ENCODE data around the gene IFNGR1.

IFNGR1 gene

GRCh38 chr6:137218917-137219663, at the start of gene IFNGR1:
Gene IFNGR1 (minus strand): TSS chr6:137219385. CDS start chr6:137219327, 58 bp downstream.
- H3K4me1 ChIP-seq (ENCODE audit: control insufficient read depth, insufficient read depth, low read length), result peaks cover 46% of the 10 kb centered on the region
- no peaks in the 10 kb centered on the region for H3K27me3 ChIP-seq (replicated peaks; ENCODE audit: control insufficient read depth, insufficient read depth, low read length)
- peak within 1 kb of the TSS; percentile 96 for H3K9ac ChIP-seq (ENCODE audit: low read length)
- H3K36me3 ChIP-seq (ENCODE audit: control insufficient read depth, insufficient read depth, low read length, severe bottlenecking), result no peaks in the 10 kb centered on the region
- DNase-seq (ENCODE audit: low read depth), result peak; percentile 98
- H3K9me3 ChIP-seq (ENCODE audit: control insufficient read depth, low read length), result no peaks in the 10 kb centered on the region
- peak within 1 kb of the TSS; percentile 92 for H3K4me3 ChIP-seq (ENCODE audit: low read length)

GRCh38 chr6:137268911-137269310, 49.7 kb upstream of the IFNGR1 start:
- H3K4me3 ChIP-seq (ENCODE audit: low read length), result no peak overlapping the region
- DNase-seq (ENCODE audit: low read depth), result no peak
- no peaks in the 10 kb centered on the region for H3K27me3 ChIP-seq (replicated peaks; ENCODE audit: control insufficient read depth, insufficient read depth, low read length)
- no peaks in the 10 kb centered on the region for H3K36me3 ChIP-seq (ENCODE audit: control insufficient read depth, insufficient read depth, low read length, severe bottlenecking)
- no peaks in the 10 kb centered on the region for H3K9me3 ChIP-seq (ENCODE audit: control insufficient read depth, low read length)
- no peak overlapping the region for H3K9ac ChIP-seq (ENCODE audit: low read length)
- H3K4me1 ChIP-seq (ENCODE audit: control insufficient read depth, insufficient read depth, low read length), result peaks cover 15% of the 10 kb centered on the region

- Histone ChIP-seq H3K9me3 (ENCODE audit: control insufficient read depth, low read length) (no peaks in the 10 kb centered on the region), H3K4me1 (ENCODE audit: control insufficient read depth, insufficient read depth, low read length) (peaks cover 28% of the 10 kb centered on the region), H3K36me3 (ENCODE audit: control insufficient read depth, insufficient read depth, low read length, severe bottlenecking) (no peaks in the 10 kb centered on the region), H3K27me3 (replicated peaks; ENCODE audit: control insufficient read depth, insufficient read depth, low read length) (no peaks in the 10 kb centered on the region), H3K9ac (ENCODE audit: low read length) (no peak overlapping the region), H3K4me3 (ENCODE audit: low read length) (peak overlapping the region; percentile 47)
- no peak for DNase-seq (ENCODE audit: low read depth)
Observed at GRCh38 chr6:137266309-137266586, 47.1 kb upstream of the IFNGR1 start.

GRCh38 chr6:137265561-137266308, 46.5 kb upstream of the IFNGR1 start:
- H3K9me3 ChIP-seq (ENCODE audit: control insufficient read depth, low read length), result no peaks in the 10 kb centered on the region
- peak overlapping the region; percentile 47 for H3K4me3 ChIP-seq (ENCODE audit: low read length)
- no peak for DNase-seq (ENCODE audit: low read depth)
- no peaks in the 10 kb centered on the region for H3K27me3 ChIP-seq (replicated peaks; ENCODE audit: control insufficient read depth, insufficient read depth, low read length)
- no peak overlapping the region for H3K9ac ChIP-seq (ENCODE audit: low read length)
- peaks cover 33% of the 10 kb centered on the region for H3K4me1 ChIP-seq (ENCODE audit: control insufficient read depth, insufficient read depth, low read length)
- no peaks in the 10 kb centered on the region for H3K36me3 ChIP-seq (ENCODE audit: control insufficient read depth, insufficient read depth, low read length, severe bottlenecking)

- H3K4me1 ChIP-seq (ENCODE audit: control insufficient read depth, insufficient read depth, low read length), result peaks cover 33% of the 10 kb centered on the region
- H3K36me3 ChIP-seq (ENCODE audit: control insufficient read depth, insufficient read depth, low read length, severe bottlenecking), result no peaks in the 10 kb centered on the region
- no peak overlapping the region for H3K9ac ChIP-seq (ENCODE audit: low read length)
- DNase-seq (ENCODE audit: low read depth), result peak; percentile 24
- H3K9me3 ChIP-seq (ENCODE audit: control insufficient read depth, low read length), result no peaks in the 10 kb centered on the region
- H3K4me3 ChIP-seq (ENCODE audit: low read length), result no peak overlapping the region
- H3K27me3 ChIP-seq (replicated peaks; ENCODE audit: control insufficient read depth, insufficient read depth, low read length), result no peaks in the 10 kb centered on the region
Observed at GRCh38 chr6:137264311-137265075, 45.3 kb upstream of the IFNGR1 start.

- Histone ChIP-seq H3K4me3 (ENCODE audit: low read length) (peak overlapping the region; percentile 43), H3K9me3 (ENCODE audit: control insufficient read depth, low read length) (no peaks in the 10 kb centered on the region)
- peak; percentile 45 for DNase-seq (ENCODE audit: low read depth)
Observed at GRCh38 chr6:137261761-137262160, 42.6 kb upstream of the IFNGR1 start.

GRCh38 chr6:137261361-137261760, 42.2 kb upstream of the IFNGR1 start:
- H3K4me3 ChIP-seq (ENCODE audit: low read length), result peak overlapping the region; percentile 43
- no peaks in the 10 kb centered on the region for H3K9me3 ChIP-seq (ENCODE audit: control insufficient read depth, low read length)
- H3K4me1 ChIP-seq (ENCODE audit: control insufficient read depth, insufficient read depth, low read length), result peaks cover 28% of the 10 kb centered on the region
- H3K36me3 ChIP-seq (ENCODE audit: control insufficient read depth, insufficient read depth, low read length, severe bottlenecking), result no peaks in the 10 kb centered on the region
- H3K27me3 ChIP-seq (replicated peaks; ENCODE audit: control insufficient read depth, insufficient read depth, low read length), result no peaks in the 10 kb centered on the region
- DNase-seq (ENCODE audit: low read depth), result peak; percentile 80
- H3K9ac ChIP-seq (ENCODE audit: low read length), result no peak overlapping the region

More at GRCh38 chr6:137261761-137262160, 42.6 kb upstream of the IFNGR1 start:
- Histone ChIP-seq H3K9ac (ENCODE audit: low read length) (no peak overlapping the region), H3K27me3 (replicated peaks; ENCODE audit: control insufficient read depth, insufficient read depth, low read length) (no peaks in the 10 kb centered on the region), H3K36me3 (ENCODE audit: control insufficient read depth, insufficient read depth, low read length, severe bottlenecking) (no peaks in the 10 kb centered on the region), H3K4me1 (ENCODE audit: control insufficient read depth, insufficient read depth, low read length) (peaks cover 32% of the 10 kb centered on the region)

- H3K9ac ChIP-seq (ENCODE audit: low read length), result no peak overlapping the region
- no peaks in the 10 kb centered on the region for H3K36me3 ChIP-seq (ENCODE audit: control insufficient read depth, insufficient read depth, low read length, severe bottlenecking)
- H3K27me3 ChIP-seq (replicated peaks; ENCODE audit: control insufficient read depth, insufficient read depth, low read length), result no peaks in the 10 kb centered on the region
- H3K9me3 ChIP-seq (ENCODE audit: control insufficient read depth, low read length), result peaks cover 9% of the 10 kb centered on the region
- peaks cover 18% of the 10 kb centered on the region for H3K4me1 ChIP-seq (ENCODE audit: control insufficient read depth, insufficient read depth, low read length)
- H3K4me3 ChIP-seq (ENCODE audit: low read length), result no peak overlapping the region
- no peak for DNase-seq (ENCODE audit: low read depth)
Observed at GRCh38 chr6:137260217-137260616, 41.0 kb upstream of the IFNGR1 start.

- Histone ChIP-seq H3K27me3 (replicated peaks; ENCODE audit: control insufficient read depth, insufficient read depth, low read length) (no peaks in the 10 kb centered on the region), H3K9me3 (ENCODE audit: control insufficient read depth, low read length) (peaks cover 18% of the 10 kb centered on the region), H3K36me3 (ENCODE audit: control insufficient read depth, insufficient read depth, low read length, severe bottlenecking) (no peaks in the 10 kb centered on the region), H3K4me3 (ENCODE audit: low read length) (no peak overlapping the region), H3K4me1 (ENCODE audit: control insufficient read depth, insufficient read depth, low read length) (peaks cover 18% of the 10 kb centered on the region), H3K9ac (ENCODE audit: low read length) (no peak overlapping the region)
- DNase-seq (ENCODE audit: low read depth), result no peak
Observed at GRCh38 chr6:137259349-137259748, 40.2 kb upstream of the IFNGR1 start.

GRCh38 chr6:137258170-137258569, 39.0 kb upstream of the IFNGR1 start:
- Histone ChIP-seq H3K9me3 (ENCODE audit: control insufficient read depth, low read length) (peaks cover 22% of the 10 kb centered on the region), H3K4me3 (ENCODE audit: low read length) (no peak overlapping the region), H3K27me3 (replicated peaks; ENCODE audit: control insufficient read depth, insufficient read depth, low read length) (no peaks in the 10 kb centered on the region), H3K9ac (ENCODE audit: low read length) (no peak overlapping the region), H3K4me1 (ENCODE audit: control insufficient read depth, insufficient read depth, low read length) (peaks cover 18% of the 10 kb centered on the region), H3K36me3 (ENCODE audit: control insufficient read depth, insufficient read depth, low read length, severe bottlenecking) (no peaks in the 10 kb centered on the region)
- no peak for DNase-seq (ENCODE audit: low read depth)

Data from adipocyte (in vitro differentiated cells).